Hematopoietic multipotent progenitor cell treated with erythropoietin and hydrocortisone succinate and interleukin-3 and kit ligand, for 6 days (in vitro differentiated cells): Measurements from ENCODE around the gene TAF1L.
A peak's percentile ranks its signal among the peaks of the same experiment; 100 is the strongest.

Experiments
- DNase-seq: peaks from one replicate; pipeline ENCODE4 v3.0.0-alpha.2; 2015

TAF1L gene

DNA sequence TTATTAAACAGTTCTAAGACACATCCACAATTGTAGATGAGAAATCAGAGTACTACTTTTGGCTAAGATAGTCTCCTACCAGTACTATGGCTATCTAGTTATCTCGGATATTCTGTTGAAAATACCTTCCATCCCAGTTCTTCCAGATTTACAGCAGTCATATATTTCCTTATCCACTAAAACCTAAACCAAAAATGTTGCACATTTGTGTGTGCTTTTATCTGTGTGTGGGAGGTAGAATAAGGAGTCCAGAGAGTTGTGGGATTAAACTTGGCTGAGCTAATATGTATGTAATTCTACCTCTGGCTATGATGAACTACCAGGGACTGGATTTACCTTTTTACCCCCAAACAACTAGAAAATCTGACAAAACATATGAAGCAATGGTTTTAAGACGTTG lies 45.0 kb downstream of the TAF1L start:
- DNase-seq: no peak

DNA sequence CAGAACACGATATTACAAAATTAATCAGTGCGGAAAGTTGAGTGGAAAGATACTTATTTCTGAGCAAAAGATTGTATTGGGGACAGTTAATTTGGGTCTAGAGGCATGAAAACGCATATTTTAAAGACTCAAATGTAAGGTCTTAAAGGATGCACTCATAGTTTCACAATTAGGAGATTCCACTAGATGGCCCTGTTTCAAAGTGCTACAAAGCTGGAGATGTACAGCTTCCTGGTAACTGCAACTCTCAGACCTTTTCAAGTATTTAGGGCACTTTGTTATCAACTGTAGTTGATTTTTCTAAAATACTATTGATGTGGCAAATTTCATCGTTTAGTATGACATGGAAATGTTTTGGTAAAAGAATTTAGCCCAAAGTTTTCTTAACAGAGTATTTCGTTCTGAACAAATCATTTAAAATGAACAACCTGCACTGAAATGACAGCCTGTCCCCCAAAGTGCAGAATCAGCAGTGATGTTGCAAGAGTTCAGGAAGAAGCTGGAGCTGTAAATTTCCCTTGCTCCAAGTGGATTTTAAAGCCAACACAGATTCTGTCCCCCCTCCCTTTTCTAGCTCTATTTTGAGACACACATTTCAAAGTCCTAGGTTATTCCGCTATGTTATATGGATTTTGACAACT lies 46.3 kb downstream of the TAF1L start:
- DNase-seq: peak; percentile 68

DNA sequence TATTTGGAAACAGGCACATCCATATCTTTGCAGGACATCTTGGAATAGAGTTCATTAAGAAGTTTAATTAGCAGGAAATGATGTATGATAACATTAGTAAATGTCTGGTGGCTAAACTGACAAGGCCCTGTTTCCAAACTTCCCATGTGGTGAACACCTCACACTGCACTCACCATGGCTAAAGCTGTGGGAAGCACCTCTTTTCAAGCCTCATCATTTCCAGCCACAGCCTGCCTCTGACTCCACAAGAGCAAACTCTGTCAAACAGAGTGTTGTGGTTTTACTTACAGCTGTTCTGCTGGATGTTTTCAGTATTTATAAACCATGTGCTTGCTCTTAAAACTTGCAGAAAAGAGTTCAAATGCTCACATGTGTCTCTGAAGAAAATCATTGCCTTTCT lies 47.6 kb downstream of the TAF1L start:
- DNase-seq: no peak

- no peak for DNase-seq
Measured at GRCh38 chr9:32584784-32585183, 50.7 kb downstream of the TAF1L start.

DNA sequence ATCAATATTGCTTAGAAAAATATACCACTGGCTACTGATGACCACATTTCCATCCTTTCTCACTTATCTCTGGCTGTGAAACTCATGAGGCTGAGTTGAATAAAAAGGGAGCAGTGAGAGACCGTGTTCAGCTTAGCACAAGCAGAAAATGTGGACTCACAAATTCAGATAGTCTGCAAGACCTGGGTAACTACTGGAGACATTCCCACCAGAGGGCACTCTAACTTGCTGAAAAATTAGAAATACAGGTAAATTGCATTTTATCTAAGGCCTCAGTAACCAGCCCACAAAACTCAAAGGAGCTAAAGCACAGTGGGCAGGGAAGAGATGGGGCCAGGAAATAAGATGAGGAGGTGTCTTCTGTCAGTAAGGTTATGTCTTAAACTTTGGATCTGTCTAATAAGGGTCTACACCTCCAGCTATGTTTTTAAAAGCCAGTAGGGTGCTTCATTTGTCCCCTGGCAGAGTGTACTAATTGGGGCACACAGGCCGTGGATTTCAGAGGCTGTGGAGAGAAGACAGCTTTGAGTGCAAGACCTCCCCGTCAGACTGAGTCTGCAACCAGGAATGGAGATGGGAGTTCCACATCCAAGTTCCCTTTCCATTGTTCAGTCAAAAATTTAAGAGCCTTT lies 53.8 kb downstream of the TAF1L start:
- peak; percentile 76 for DNase-seq

- no peak for DNase-seq
Measured at GRCh38 chr9:32580631-32581300, 54.7 kb downstream of the TAF1L start.

- DNase-seq: peak; percentile 83
Measured at GRCh38 chr9:32579706-32580331, 55.6 kb downstream of the TAF1L start.
